GM19463 (cell line): ENCODE results near the gene SMYD2.

ENCODE experiments used
- ATAC-seq: cut with Tn5 transposase; IDR thresholded peaks from one replicate; pipeline ENCODE4 v1.9.1; 2021; ENCODE audit warnings: mild to moderate bottlenecking, moderate library complexity; ENCODE audit not compliant: unreplicated experiment

Gene SMYD2

GRCh38 chr1:214281021-214281719 lies at the start of gene SMYD2:
TSS of gene SMYD2 (plus strand) at chr1:214281159. CDS start at chr1:214281255, 96 bp downstream.
- peak; percentile 66 for ATAC-seq

GRCh38 chr1:214233856-214234634 lies 46.9 kb upstream of the SMYD2 start:
- ATAC-seq: no peak

- ATAC-seq: no peak
Measured at GRCh38 chr1:214234635-214235025, 46.3 kb upstream of the SMYD2 start.

- ATAC-seq: no peak
Measured at GRCh38 chr1:214236477-214236876, 44.5 kb upstream of the SMYD2 start.

GRCh38 chr1:214241060-214241459 lies 39.9 kb upstream of the SMYD2 start:
- ATAC-seq: no peak

- ATAC-seq: no peak
Measured at GRCh38 chr1:214244252-214244651, 36.7 kb upstream of the SMYD2 start.

- ATAC-seq: no peak
Measured at GRCh38 chr1:214244841-214245240, 36.1 kb upstream of the SMYD2 start.

GRCh38 chr1:214247501-214248041 lies 33.4 kb upstream of the SMYD2 start:
- no peak for ATAC-seq

GRCh38 chr1:214248311-214249085 lies 32.5 kb upstream of the SMYD2 start:
- no peak for ATAC-seq

GRCh38 chr1:214249651-214250050 lies 31.3 kb upstream of the SMYD2 start:
- ATAC-seq: no peak

- ATAC-seq: no peak
Measured at GRCh38 chr1:214251354-214251753, 29.6 kb upstream of the SMYD2 start.

- no peak for ATAC-seq
Measured at GRCh38 chr1:214255509-214255908, 25.4 kb upstream of the SMYD2 start.

GRCh38 chr1:214259353-214259977 lies 21.5 kb upstream of the SMYD2 start:
- peak; percentile 50 for ATAC-seq

- ATAC-seq: no peak
Measured at GRCh38 chr1:214260561-214261205, 20.3 kb upstream of the SMYD2 start.

- ATAC-seq: peak; percentile 91
Measured at GRCh38 chr1:214261206-214262123, 19.5 kb upstream of the SMYD2 start.

- no peak for ATAC-seq
Measured at GRCh38 chr1:214264196-214264595, 16.8 kb upstream of the SMYD2 start.

- ATAC-seq: no peak
Measured at GRCh38 chr1:214264976-214265375, 16.0 kb upstream of the SMYD2 start.

GRCh38 chr1:214270097-214270650 lies 10.8 kb upstream of the SMYD2 start:
- ATAC-seq: no peak
